Erythroblast (primary cell): ENCODE results near the gene RCVRN.

Experiments
- GATA1 ChIP-seq: IDR thresholded peaks from 2 replicates; pipeline ENCODE4 v1.6.1; 2011; ENCODE audit warnings: low read depth, mild to moderate bottlenecking, control low read depth, low read length, moderate library complexity
- POLR2A ChIP-seq: IDR thresholded peaks from 2 replicates; pipeline ENCODE4 v1.6.1; 2011; ENCODE audit warnings: mild to moderate bottlenecking, low read length

DNA sequence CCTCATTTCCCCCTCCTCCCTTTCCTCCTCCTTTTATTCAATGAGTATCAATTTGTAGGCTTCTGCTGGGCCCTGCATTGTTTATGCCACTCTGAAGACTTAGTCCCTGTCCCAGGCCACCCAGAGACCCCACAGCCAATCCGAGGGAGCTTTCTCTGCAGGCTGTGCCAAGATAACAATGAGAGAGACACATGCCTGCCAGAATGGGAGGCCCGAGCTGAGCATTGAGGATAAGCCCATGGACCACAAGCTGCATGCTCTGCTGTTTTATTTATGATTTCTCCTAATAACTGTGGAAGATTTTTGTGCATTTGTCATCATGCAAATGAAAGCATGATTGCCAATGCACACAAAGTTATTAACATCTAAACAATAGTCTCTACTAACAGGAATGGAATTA lies 3.0 kb downstream of the RCVRN start:
- no peak for TF ChIP-seq POLR2A
- TF ChIP-seq GATA1, result no peak
